NCI-H2107 treated with DMSO at 0.1 percent for 48 hours (cell line): ENCODE measurements around the gene SELENOP.

Source experiments
- DNase-seq: peaks from one replicate; lab custom pipeline; 2025; ENCODE audit not compliant: unreplicated experiment; lab: John Stamatoyannopoulos, UW

SELENOP gene

DNA sequence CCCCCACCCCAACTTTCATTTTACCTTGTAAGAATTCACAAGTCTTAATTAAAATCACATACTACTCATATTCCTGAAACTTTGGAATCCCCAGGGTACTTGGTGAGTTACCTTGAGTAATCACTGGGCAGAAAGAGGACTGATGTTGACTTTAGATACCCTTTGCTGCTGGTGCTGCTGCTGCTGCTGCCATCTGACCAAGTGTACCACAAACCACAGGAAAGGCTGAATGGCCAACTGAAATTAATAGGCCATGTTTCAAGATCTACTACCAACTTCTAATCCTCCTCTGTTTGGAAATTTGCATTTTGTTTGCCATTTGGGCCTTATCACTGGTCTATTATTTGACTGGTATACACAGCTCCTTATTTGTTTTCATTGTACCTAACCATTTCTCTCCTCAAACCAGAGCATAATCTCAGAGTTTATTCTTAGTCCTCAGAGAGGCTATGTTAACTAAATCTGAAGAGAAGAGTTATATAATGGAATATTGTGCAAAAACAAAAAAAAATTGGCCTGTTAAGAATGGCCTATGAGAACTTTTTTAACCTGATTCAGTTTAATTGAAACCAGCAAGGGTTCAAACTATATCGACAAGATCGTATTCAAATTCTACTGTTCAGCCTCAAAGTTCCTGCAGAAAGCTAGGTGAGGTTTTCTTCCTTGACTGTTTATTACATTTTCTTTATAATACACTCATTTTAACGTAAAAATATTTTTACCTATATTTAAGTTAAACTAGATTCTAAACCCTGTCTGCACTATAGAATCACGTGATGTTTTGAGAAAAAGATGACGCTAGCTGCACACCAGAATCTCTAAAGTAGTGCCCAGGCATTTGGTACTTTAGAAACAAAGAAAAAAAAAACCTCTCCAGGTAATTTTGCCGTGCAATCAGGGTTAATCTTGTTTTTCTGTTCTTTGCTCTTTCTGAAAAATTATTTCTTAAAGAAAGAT, 13.1 kb downstream of the SELENOP start:
- DNase-seq, result no peak

DNA sequence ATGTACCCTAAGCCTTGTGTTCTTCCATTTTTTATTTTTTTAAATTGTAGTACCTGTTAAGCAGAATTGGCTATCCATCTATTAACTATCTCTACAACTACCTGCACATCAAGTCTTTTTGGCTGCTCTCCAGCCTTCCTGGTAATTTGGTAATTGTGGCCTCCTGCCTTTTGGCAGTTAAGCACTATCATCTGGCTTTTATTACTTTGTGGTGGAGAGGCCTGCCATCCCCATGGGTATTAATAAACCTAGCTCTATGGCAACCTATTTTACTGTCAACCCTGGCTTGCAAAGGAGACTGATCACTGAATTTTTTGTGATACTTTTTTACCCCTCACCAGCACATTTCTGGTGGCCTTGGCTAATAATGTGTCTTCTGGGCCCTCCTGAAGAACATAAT, 20.5 kb downstream of the SELENOP start:
- DNase-seq, result peak; percentile 77

DNA sequence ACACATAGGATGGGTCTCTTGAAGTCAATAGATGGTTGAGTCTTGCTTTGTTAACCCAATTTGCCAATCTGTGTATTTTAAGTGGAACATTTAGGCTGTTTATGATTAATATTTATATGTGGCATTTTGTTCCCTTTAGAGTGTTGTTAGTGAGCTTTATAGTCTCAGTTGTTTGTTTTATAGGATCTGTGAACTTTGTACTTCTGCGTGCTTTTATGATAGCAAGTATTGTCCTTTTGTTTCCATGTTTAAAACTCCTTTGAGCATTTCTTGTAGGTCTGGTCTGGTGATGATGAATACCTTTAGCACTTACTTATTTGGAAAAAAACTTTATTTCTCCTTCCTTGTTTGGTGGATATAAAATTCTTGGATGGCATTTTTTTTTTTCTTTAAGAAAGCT, 23.8 kb downstream of the SELENOP start:
- DNase-seq, result no peak

DNA sequence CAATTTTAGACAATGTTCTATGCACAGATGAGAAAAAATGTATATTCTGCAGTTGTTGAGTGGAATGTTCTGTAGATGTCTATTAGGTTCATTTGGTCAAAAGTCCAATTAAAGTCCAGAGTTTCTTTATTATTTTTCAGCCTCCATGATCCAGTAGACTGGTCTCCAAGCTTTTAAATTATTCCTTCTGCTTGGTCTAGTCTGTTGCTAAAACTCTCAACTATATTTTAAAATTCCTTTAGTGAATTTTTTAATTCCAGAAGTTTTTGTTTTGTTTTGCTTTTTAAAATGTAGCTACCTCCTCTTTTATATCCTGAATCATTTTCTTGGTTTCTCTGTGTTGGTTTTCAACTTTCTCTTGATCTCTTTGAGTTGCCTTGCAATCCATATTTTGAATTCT, 24.6 kb downstream of the SELENOP start:
- DNase-seq, result no peak

DNA sequence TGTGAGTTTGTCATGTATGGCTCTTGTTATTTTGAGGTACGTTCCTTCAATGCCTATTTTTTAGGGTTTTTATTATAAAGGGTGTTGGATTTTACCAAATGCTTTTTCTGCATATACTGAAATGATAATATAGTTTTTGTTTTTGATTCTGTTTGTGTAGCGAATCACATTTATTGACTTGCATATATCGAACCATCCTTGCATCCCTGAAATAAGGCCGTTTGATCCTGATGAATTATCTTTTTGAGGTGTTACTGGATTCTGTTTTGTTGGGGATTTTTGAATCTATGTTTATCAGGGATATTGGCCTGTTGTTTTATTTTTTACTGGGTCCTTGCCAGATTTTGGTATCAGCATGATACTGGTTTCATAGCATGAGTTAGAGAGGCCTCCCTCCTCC, 25.9 kb downstream of the SELENOP start:
- no peak for DNase-seq

DNA sequence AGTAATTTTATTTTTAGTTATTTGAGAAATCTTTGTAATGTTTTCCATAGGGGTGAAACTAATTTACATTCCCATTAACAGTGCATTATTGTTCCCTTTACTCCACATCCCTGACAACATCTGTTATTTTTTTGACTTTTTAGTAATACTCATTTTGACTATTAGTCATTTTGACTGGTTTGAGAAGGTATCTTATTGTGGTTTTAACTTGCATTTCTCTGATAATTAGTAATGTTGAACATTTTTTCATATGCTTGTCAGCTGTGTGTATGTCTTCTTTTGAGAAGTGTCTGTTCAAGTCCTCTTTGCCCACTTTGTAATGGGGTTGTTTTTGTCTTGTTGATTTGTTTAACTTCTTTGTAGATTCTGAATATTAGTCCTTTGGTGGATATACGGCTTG, 27.6 kb downstream of the SELENOP start:
- DNase-seq, result no peak

DNA sequence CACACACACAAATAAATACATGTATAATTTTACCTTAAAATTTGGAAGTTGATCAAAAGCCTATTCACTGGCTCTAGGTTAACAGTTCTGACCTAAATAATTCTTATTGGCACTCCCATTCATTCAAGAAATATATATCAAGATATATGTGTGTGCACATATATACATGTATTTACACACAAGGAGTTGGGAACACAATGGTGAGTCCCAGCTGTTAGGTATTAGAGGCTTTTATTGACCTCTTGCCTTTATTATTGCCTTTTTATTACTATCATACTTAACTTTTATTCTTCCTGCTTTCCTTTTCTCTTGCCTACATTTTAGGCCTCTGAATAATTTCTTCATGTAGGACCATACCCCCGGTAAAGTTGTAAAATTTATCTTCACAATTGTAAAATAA, 30.1 kb downstream of the SELENOP start:
- no peak for DNase-seq

DNA sequence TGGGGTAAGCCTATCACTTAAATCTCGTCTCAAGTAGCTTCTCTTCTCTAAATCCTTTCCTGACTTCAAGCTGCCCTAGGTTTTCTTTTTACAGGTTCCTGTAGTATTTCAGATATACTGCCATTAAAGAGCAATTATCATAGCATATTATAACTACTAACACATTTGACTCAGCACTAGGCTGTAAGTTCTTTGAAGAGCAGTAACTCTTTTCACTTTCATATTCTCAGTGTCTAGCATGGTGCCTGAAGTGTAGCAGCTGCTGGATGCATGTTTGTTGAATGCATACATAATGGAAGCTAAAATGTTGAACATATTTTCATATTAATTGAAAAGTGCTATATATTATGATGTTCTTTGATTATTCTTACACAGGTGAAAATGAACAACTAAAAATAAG, 32.6 kb downstream of the SELENOP start:
- no peak for DNase-seq

DNA sequence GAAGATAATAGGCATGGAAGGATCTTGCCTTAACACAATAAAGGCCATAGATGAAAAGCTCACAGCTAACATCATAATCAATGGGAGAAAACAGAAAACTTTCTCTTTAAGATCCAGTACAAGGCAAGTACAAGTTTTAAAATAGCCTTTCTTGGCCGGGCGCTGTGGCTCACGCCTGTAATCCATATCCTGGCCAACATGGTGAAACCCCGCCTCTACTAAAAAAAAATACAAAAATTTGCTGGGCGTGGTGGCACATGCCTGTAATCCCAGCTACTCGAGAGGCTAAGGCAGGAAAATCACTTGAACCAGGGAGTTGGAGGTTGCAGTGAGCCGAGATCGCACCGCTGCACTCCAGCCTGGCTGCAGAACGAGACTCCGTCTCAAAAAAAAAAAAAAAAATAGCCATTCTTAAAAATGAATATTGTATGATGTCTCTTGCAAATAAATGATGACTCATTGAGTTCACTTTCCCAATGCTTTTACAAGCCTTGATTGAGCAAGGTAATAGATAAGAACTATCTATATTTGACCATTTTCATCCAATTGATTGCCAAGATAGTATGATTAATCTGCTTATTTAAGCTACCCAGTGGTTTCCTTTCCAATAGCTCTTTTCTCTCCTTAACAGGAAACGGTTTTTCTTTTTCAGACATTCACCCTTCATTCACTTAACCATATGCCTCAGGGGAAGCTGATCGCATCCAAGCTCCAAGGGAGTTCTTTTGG, 39.3 kb downstream of the SELENOP start:
- DNase-seq, result no peak

DNA sequence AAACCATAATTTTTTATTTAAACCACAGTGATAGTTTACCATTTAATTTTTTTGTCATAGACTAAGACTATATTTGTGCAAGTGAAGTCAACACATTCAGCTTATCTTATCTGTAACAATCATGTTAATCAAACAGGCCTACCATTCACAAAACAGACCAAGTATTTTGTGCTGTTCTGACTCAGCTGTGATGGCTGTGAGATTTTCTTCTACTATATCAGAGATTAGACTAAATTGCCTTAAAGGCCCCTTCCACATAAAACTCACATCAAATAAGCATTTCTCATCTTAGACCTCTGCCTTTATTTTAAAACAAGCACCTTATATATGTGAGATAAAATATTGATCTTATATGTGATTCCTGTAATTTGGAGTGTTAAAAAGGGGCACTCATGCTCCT, 41.7 kb downstream of the SELENOP start:
- no peak for DNase-seq

DNA sequence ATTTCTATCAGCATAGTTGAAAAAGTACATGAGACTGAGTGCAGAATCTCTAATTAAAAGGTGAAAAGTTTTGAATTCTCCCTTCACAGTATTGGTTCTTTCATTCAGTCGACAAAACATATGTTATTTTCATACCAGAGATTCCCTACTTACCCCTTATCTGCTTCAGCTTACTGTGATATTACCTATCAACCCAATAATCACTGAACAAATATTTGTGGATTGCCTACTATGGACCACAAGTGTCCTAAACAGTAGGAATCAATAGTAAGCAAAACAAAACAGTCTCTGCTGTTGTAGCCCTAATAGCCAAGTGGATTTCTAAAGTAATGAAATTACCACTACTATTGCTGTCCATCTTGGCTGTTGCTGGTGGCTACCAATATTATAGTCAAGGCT, 43.6 kb downstream of the SELENOP start:
- no peak for DNase-seq

DNA sequence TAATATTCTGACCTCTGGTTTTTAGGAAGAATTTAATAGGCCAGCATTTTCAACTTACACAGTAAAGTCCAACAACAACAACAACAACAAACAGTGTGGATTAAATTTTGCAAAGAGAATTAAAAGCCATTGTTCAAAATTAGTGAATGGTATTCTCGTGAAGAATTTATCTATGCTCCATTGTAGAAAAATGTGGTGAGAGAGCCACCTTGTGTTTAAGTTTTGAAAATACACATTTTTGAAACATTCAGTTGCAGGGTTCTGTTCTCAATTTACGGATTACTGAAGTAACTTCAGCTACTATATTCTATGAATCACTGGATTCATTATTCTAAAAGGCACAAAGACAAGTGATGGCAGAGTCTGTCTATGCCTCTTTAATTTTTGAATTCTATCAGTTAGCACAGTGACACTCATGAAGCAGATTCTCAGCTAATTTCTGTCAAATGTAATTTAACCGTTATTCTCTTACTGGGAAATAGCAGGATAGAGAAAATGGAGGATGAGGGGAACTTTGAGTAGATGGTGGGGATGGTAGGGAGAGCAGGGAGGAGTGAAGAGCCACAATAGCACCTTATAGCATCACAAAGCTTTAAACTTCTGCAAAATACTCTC, 44.1 kb downstream of the SELENOP start:
- peak; percentile 27 for DNase-seq

DNA sequence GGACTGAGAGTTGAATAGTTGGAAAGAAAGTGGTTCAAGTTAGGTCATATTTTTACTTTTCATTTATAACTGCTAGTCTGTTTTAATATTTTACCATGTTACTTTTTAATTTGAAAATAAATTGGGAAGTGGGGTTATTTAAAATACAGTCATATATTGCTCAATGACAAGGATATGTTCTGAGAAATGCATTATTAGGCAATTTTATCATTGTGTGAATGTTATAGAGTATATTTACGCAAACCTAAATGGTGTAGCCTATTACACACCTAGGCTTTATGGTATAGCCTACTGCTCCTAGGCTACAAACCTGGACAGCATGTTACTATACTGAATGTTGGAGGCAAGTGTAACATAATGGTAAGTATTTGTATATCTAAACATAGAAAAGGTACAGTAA, 49.9 kb downstream of the SELENOP start:
- no peak for DNase-seq

DNA sequence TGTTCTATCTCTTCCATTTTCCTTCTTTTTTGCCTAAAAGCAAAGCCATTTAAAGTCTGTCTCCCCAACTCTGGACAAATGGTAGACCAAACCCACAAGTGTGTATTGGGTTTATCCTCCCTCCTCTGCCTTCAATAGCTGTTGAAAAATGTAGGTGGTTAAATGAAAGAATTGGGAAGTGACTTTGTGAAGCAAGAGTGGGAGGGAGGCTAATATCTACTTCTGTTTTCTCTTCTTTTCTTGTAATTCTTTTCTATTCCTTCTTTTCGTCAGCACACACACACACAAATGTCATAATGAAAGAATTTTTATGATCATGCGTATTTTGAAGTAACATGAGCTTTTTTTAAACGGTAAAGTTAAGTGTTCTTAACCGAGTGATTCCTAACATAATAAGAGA, 51.3 kb downstream of the SELENOP start:
- no peak for DNase-seq

DNA sequence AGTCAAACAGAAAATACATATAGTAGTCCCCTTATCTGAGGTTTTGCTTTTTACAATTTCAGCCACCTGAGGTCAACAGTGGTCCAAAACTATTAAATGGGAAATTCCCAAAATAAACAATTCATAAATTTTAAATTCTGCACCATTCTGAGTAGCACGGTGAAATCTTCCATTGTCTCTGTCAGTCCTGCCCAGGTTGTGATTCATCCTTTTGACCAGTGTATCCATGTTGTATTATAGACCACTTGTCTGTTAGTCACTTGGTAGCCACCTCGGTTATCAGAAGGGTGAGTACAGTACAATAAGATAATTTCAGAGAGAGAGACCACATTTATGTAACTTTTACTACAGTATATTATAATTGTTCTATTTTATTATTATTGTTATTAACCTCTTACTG, 52.2 kb downstream of the SELENOP start:
- no peak for DNase-seq

DNA sequence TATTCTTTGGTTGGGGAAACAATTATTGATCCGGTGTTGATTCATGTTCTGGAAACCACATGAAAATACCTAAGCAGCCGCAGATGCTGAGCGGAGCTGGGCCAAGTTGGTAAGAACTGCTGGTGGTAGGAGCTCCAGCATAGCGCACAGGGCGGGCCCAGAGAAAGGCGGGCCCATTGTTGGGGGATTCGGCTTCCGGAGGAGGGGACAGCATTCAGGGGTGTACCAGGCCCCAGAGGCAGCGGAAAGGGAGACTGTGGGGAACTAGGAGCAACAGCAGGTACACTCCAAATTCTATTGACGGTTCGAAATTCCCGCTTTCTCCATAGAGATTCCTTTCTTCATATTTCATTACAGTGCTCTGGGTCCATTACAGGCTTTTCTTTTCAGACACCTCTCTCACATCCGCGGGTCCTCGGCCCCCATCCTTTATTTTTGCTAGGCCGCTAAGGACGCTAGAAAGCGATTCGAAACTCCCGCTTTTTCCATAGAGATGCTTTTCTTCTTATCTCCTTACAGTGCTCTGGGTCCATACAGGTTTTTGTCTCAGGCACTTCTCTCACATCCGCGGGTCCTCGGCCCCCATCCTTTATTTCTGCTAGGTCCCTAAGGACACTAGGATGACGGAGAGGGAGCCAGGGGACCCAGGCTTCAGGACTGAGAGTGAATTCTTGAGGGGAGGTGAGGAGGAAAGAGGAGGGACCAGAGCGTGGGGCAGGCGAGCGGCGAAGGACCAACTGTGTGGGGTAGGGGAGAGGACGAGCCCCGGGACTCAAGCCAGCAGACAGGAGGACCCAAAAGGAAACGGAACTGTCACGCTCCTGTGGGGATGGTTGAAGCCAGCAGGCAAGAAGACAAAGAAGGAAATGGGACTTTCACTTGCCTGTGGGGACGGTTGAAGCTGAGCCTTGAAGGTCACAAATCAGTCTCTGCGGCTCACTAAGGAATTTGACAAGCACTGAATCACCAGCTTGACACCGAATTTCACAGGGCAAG, 54.8 kb downstream of the SELENOP start, which contains the start of gene CCDC152:
Gene CCDC152 (plus strand): TSS at position 213 of the 996 bp plus-strand sequence. CDS start 2,304 bp downstream, outside the sequence.
- DNase-seq, result no peak

DNA sequence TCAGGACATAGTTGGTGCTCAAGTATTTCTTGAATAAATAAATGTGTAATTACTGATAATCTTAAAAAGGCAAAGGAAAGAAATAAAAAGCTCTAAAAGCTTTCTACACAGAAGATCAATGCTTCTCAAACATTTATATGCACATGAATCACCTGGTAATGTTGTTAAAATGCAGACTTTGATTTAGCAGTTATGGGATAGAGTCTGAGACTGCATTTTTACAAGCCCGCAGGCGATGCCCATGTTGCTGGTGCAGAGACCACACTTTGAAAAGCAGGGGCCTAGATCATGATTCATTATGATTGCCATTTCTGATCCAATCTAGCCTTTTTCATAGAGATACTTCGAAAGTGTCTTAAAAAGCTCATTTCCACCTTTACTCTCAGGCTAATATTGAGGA, 58.6 kb downstream of the SELENOP start:
- no peak for DNase-seq

DNA sequence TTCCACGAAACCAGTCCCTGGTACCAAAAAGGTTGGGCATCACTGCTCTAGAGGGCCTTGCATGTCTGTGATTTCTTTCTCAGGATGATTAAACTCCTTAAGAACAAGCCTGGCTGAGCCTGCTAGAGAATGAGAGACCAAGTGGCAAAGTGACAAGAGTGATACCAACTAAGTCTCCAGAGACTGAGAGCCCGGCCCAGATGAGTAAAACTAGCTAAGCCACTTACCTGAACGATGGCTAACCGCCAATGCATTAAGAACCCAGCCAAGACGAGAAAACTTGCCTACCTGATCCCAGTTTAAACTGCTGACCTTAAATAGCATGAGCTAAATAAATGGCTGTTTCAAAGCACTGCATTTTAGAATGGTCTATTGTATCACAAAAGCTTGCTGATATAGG, 60.6 kb downstream of the SELENOP start:
- no peak for DNase-seq

DNA sequence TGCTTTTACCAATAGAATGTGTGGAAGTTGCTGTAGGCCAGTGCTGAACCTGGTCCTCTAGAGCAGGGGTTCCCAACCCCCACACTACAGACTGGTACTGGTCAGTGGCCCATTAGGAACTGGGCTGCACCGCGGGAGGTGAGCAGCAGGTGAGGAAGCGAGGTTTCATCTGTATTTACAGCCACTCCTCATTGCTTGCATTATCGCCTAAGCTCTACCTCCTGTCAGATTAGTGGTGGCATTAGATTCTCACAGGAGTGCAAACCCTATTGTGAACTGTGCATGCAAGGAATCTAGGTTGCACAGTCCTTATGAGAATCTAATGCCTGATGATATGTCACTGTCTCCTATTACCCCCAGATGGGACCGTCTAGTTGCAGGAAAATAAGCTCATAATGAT, 61.2 kb downstream of the SELENOP start:
- no peak for DNase-seq
